HAP-1 (cell line): ENCODE measurements around the gene SERPINA3.
"Not testable (repeated sequence)": the region's sequence is repeated elsewhere in the genome, so short reads cannot be mapped to it uniquely, and the experiment has no call there.

Experiments used
- DNase-seq, 2 experiments: peaks; one replicate each; pipeline ENCODE4 v3.0.0-alpha.2; 2016 to 2020; ENCODE audit warnings: low spot score in 2 of 2
- H3K27me3 ChIP-seq: fragments of 250-450 bp; sonication (Bioruptor Pico); 2 replicates; pipeline ENCODE4 v1.5.1; 2020; ENCODE audit warnings: low read depth, mild to moderate bottlenecking, moderate library complexity
- H3K36me3 ChIP-seq: fragments of 250-450 bp; sonication (Bioruptor Pico); replicated peaks from 2 replicates; pipeline ENCODE4 v1.5.1; 2020; ENCODE audit warnings: mild to moderate bottlenecking
- H3K4me1 ChIP-seq: fragments of 250-450 bp; sonication (Bioruptor Pico); 2 replicates; pipeline ENCODE4 v1.5.1; 2020; ENCODE audit warnings: mild to moderate bottlenecking
- H3K4me3 ChIP-seq: fragments of 250-450 bp; sonication (Bioruptor Pico); 2 replicates; pipeline ENCODE4 v1.5.1; 2020; ENCODE audit warnings: mild to moderate bottlenecking, moderate library complexity
- H3K9me3 ChIP-seq: fragments of 250-450 bp; sonication (Bioruptor Pico); 2 replicates; pipeline ENCODE4 v1.5.1; 2020; ENCODE audit warnings: mild to moderate bottlenecking, moderate library complexity
- in situ Hi-C: fragments of 300-500 bp; cut with MboI; formaldehyde crosslinking; loops from 3 replicates; pipeline ENCODE4 v1.14.3; 2020; ENCODE audit warnings: low sequenced_read_pairs, inconsistent platforms, mixed read lengths

SERPINA3 gene

DNA sequence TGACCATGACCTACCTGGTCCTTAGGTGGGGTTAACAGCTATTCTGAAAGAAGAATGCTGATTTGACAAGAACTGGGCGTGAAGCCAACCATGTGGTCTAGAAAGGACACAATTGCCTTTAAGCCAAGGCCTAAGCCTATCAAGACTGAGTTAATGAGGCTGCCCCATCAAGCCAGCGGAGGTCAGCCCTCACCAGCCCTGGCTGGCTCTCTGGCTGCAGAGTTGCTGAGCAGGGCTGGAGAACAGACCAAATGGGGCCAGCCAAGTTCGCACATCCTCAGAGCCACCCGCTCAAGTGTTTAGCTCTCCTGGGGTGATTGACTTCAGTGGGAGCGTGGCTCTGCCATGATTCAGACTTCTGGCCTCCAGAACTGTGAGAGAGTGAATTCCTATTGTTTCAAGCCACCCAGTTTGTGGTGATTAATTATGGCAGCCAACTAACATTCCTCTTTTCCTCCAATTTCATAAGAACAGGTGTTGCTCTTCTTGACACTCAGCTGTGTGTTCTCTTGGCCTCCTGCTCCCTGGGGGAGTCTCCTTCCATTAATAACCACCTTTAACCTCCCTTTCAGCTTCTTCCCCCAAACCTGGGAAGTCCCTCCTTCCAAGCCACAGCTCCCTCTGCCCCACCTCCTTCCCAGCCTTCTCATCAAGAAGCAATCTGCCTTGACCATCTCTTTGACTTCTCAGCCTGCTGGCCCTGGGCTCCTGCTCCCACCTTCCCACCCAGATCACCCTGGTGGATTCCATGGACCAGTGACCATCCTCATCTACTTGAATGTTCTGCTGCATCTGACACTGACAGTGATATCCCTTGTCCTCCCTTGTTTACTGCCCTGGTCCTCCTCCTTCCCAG is 36.2 kb upstream of the SERPINA3 start:
- DNase-seq = no peak
- in situ Hi-C loops = no loop called here

DNA sequence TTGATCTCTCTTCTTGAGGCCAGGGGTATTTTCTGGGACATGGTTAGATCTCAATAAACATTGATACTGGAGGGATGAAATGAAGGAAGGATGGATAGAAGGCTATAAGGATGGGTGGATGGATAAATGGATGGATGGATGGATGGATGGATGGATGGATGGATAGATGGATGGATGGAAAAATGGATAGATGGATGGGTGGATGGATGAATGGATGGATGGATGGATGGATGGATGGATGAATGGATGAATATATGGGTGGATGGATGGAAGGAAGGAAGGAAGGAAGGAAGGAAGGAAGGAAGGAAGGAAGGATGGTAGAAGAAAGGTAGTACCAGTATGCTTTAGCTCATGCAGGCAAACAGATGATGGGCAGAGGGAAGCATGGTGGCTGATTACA is 34.7 kb upstream of the SERPINA3 start:
- H3K4me1 ChIP-seq, in situ Hi-C loops, H3K27me3 ChIP-seq: not testable (repeated sequence)

More for the DNA sequence above, 36.2 kb upstream of the SERPINA3 start:
- Histone ChIP-seq H3K9me3 (no peaks in the 10 kb centered on the region), H3K4me3 (no peak overlapping the region), H3K4me1 (no peaks in the 10 kb centered on the region), H3K36me3 (no peaks in the 10 kb centered on the region), H3K27me3 (no peaks in the 10 kb centered on the region; the same call in none of the 2 replicates)

DNA sequence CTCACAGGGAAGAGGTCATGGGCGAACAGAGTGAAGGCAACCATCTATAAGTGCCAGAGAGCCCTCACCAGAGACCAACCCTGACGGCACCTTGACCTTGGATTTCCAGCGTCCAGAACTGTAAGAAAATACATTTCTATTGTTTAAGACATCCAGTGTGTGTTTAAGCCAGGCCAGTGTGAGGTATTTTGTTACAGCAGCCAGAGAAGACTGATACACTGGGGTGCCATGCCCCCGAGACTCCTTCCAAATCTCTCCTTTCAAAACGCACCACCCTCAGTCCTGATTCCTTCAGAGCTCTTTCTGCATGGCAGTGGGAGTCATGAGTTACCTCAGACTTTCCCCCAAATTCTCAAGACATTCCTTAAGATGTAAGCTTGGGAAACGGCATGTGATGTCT is 33.5 kb upstream of the SERPINA3 start:
- Histone ChIP-seq H3K9me3 (no peaks in the 10 kb centered on the region), H3K4me1 (no peaks in the 10 kb centered on the region), H3K36me3 (no peaks in the 10 kb centered on the region), H3K4me3 (no peak overlapping the region), H3K27me3 (no peaks in the 10 kb centered on the region; the same call in none of the 2 replicates)
- no peak for DNase-seq
- in situ Hi-C loops = no loop called here

More for the DNA sequence above, 34.7 kb upstream of the SERPINA3 start:
- H3K9me3 ChIP-seq, H3K4me3 ChIP-seq, DNase-seq, H3K36me3 ChIP-seq: not testable (repeated sequence)

DNA sequence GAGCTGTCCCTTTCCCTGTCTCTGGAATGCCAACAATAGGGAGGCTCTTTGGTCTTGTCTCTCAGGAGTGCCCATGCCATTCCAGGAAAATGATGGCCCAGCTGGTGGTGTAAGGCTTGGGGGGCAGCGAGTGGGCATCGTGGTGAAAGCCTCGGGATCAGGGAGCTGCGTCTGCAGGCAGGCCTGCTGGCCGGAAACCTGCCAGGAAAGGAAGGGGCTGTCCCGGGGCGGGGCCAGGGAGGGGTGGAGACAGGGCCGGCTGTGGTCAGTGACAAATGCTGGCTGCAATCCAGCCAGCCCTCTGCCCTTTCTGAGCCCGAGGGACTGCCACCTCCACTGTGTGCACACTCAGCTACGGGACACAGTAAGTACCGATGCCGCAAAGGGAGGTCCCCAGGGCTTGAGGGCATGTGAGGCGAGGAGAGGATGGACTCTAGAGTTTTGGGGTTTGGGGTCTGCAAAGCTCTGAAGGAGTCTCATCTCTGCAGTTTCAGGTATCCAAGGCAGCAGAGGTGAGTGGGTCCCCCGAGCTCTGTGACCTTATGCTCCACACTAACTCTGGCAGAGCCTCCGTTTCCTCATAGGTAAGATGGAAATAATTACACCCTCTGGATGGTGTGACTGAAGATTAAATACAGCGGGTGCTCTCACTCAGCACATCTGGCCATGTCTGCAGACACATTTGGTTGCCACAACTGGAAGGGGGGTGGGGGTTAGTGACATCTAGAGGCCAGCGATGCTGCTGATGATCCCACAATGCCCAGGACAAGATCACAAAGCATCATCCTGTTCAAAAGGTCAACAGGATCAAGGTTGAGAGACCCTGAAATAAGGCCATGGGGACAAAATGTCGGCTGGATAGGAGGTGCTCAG is 30.8 kb upstream of the SERPINA3 start, which contains the start of gene SERPINA5:
TSS of gene SERPINA5 (plus strand) at position 300 of the 873 bp plus-strand sequence. CDS start 5,937 bp downstream, outside the sequence.
- H3K4me3 ChIP-seq = no peak within 1 kb of the TSS
- peak in 1 of 2 experiments; percentile 34 for DNase-seq
- in situ Hi-C loops = no loop called here
- no peaks in the 10 kb centered on the region for H3K36me3 ChIP-seq
- H3K27me3 ChIP-seq = no peaks in the 10 kb centered on the region; the same call in none of the 2 replicates
- no peaks in the 10 kb centered on the region for H3K9me3 ChIP-seq
- no peaks in the 10 kb centered on the region for H3K4me1 ChIP-seq

DNA sequence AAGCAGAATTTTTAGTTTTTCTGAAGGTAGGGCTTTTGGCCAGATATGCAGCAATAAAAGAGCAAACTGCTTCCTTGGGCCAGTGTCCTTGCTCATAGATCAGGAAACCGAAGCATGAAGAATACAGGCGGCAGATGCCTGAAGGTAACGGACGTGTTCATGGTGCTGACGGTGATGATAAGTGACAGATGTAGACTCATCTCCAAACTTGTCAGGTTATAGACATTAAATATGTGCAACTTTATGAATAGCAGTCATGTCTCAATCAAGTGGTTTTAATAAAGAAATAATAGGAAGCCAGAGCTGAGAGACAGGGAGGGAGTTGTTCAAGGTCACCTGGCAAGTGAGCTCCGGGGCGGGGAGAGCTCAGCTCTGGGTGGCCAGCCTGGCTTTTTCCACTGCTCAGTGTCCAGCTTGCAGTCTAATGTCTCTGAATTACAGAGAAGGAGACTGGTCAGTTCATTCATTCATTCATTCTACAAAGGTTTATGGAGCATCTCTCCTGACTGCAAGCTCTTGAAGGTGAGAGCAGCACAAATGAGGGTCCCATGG is 29.9 kb upstream of the SERPINA3 start:
- no peaks in the 10 kb centered on the region for H3K4me1 ChIP-seq
- no peaks in the 10 kb centered on the region; the same call in none of the 2 replicates for H3K27me3 ChIP-seq
- DNase-seq = no peak
- in situ Hi-C loops = no loop called here
- H3K36me3 ChIP-seq = no peaks in the 10 kb centered on the region
- H3K4me3 ChIP-seq = no peak overlapping the region
- H3K9me3 ChIP-seq = no peaks in the 10 kb centered on the region

DNA sequence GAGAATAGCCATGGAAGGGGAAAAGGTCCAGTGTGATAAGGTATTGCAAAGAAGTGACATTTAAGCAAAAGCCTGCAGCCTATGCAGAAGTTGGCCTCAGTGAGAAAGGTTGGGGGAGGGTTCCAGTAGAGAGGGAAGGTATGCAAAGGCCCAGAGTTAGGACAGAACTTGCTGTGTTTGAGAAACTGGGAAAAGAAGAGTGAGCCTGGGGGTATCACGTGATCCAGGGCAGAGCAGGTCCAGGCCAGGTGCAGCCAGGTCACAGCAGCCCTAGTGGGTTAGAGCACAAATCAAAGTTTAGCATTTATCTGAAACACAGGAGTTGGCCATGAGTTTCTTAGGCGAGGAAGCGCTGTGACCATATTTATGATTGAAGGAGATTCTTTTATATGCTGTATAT is 29.3 kb upstream of the SERPINA3 start:
- Histone ChIP-seq H3K36me3 (no peaks in the 10 kb centered on the region), H3K9me3 (no peaks in the 10 kb centered on the region), H3K4me1 (no peaks in the 10 kb centered on the region), H3K4me3 (no peak overlapping the region), H3K27me3 (no peaks in the 10 kb centered on the region; the same call in none of the 2 replicates)
- in situ Hi-C loops = no loop called here
- no peak for DNase-seq

DNA sequence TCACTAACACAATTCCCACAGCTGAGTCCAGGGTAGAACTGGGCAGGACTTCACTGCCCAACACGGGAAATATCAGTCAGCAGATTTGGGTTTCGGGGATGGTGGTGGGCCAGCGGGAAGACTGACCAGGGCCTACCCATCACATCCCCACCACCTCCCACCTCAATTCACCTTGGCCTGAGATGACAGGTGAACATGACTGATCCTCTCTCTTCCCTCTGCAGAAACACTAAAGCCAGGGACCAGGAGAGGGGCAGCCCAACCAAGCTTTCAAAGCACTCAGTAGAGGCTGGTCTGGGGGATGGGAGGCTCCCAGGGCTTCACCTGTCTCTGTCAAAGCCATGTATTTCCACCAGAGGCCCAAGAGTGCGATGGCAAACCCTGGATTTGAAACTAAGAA is 28.6 kb upstream of the SERPINA3 start:
- H3K4me3 ChIP-seq = no peak overlapping the region
- H3K4me1 ChIP-seq = no peaks in the 10 kb centered on the region
- no peak for DNase-seq
- H3K36me3 ChIP-seq = no peaks in the 10 kb centered on the region
- in situ Hi-C loops = no loop called here
- H3K9me3 ChIP-seq = no peaks in the 10 kb centered on the region
- H3K27me3 ChIP-seq = no peaks in the 10 kb centered on the region; the same call in 1 of the 2 replicates

DNA sequence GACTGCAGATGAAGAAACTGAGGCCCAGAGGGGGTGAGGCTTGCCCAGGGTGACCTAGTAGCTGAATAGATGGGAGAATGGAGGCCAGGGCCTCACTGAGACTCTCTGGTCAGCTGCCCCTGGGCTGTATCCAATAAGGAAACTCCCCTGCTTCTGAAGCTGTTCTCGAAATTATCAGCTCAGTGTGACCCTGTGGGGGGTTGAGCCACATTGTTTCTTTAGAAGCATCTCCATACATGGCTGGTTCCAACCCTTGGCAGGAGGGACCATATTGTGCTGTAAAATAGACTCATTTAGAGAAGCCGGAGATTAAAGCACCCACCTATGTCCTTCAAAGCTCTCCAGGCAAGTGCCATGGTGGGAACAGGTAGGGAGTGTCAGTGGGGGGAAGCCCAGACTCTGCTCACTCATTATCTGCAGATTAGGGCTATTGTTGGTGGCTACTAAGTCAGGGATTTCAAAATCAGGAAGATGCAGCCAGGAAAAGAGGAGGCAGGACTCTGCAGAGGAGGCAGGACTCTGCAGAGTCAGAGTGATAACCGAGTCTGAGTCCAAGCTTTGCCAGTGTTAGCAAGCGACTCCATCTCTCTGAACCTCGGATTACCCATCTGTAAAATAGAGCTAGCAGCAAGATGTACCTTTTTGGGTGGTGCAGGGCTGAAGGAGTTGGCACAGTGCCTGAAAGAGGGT is 27.5 kb upstream of the SERPINA3 start:
- H3K4me1 ChIP-seq = no peaks in the 10 kb centered on the region
- H3K27me3 ChIP-seq = no peaks in the 10 kb centered on the region; the same call in 1 of the 2 replicates
- no peaks in the 10 kb centered on the region for H3K9me3 ChIP-seq
- in situ Hi-C loops = no loop called here
- H3K4me3 ChIP-seq = no peak overlapping the region
- H3K36me3 ChIP-seq = no peaks in the 10 kb centered on the region
- DNase-seq = no peak

DNA sequence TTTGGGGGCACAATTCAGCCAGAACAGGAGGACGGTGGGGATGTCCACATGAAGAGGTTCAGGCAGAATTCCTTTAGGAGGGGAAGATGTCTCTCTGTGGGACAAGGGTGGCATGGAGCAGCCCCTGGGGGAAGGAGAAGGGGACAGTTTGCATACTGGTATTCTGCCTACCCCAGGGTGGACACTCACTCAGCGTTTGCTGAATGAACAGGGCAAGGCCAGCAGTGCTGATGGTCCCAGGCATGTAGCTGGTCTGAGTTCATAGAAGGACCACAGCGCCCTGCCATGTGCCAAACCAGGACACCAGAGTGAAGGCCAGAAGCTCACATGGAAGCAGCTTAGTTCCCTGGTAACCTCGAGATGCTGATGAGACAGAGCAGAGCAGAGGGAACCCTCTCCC is 25.6 kb upstream of the SERPINA3 start:
- H3K4me1 ChIP-seq = no peaks in the 10 kb centered on the region
- no peak for DNase-seq
- in situ Hi-C loops = no loop called here
- no peaks in the 10 kb centered on the region for H3K36me3 ChIP-seq
- H3K27me3 ChIP-seq = no peaks in the 10 kb centered on the region
- H3K9me3 ChIP-seq = no peaks in the 10 kb centered on the region
- H3K4me3 ChIP-seq = no peak overlapping the region

DNA sequence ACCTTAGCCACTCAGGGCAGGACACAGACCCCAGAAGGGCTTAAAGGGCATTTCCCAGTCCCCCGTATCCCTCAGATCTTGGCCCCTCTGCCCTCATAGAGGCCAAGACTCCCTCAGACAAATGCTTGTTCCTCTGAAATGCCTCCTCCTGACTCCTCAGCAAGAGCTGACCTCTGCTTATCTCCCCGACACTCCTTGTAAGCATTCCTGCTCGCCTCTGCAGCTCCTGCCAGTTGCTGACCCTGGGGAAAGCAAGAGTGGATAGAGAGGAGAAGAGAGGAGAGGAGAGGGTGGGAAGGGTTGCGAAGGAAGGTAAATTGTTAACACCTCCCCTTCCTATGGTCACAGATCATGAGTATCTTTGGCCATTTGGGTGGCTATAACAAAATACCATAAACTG is 23.9 kb upstream of the SERPINA3 start:
- Histone ChIP-seq H3K4me1 (no peaks in the 10 kb centered on the region), H3K36me3 (no peaks in the 10 kb centered on the region), H3K9me3 (no peaks in the 10 kb centered on the region), H3K27me3 (no peaks in the 10 kb centered on the region), H3K4me3 (no peak overlapping the region)
- in situ Hi-C loops = no loop called here
- DNase-seq = no peak

DNA sequence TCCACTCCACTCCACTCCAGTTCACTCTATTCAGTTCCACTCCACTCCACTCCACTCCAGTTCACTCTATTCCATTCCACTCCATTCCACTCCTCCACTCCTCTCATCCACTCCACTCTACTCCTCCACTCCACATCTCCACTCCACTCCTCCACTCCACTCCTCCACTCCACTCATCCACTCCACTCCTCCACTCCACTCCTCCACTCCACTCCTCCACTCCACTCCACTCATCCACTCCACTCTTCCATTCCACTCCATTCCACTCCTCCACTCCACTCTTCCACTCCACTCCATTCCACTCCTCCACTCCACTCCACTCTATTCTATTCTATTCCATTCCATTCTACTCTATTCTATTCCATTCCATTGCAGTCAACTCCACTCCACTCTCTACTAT is 21.1 kb upstream of the SERPINA3 start:
- in situ Hi-C loops = no loop called here

DNA sequence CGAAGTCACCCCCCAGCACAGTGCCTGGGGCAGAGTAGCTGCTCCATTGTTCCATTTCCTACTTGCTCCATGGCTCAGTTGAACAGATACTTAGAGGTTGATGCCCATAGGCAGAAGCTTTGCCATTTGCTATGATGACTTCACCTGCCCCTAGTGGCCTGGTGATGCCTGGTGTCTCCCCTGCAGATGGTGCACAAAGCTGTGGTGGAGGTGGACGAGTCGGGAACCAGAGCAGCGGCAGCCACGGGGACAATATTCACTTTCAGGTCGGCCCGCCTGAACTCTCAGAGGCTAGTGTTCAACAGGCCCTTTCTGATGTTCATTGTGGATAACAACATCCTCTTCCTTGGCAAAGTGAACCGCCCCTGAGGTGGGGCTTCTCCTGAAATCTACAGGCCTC is 20.3 kb upstream of the SERPINA3 start:
- DNase-seq = no peak
- no peak overlapping the region for H3K4me3 ChIP-seq
- no peaks in the 10 kb centered on the region for H3K9me3 ChIP-seq
- in situ Hi-C loops = no loop called here
- no peaks in the 10 kb centered on the region for H3K36me3 ChIP-seq
- H3K27me3 ChIP-seq = no peaks in the 10 kb centered on the region
- no peaks in the 10 kb centered on the region for H3K4me1 ChIP-seq

More for the DNA sequence above, 21.1 kb upstream of the SERPINA3 start:
- no peak overlapping the region for H3K4me3 ChIP-seq
- no peaks in the 10 kb centered on the region for H3K36me3 ChIP-seq
- DNase-seq = no peak
- no peaks in the 10 kb centered on the region for H3K4me1 ChIP-seq
- H3K9me3 ChIP-seq = no peaks in the 10 kb centered on the region
- no peaks in the 10 kb centered on the region for H3K27me3 ChIP-seq

DNA sequence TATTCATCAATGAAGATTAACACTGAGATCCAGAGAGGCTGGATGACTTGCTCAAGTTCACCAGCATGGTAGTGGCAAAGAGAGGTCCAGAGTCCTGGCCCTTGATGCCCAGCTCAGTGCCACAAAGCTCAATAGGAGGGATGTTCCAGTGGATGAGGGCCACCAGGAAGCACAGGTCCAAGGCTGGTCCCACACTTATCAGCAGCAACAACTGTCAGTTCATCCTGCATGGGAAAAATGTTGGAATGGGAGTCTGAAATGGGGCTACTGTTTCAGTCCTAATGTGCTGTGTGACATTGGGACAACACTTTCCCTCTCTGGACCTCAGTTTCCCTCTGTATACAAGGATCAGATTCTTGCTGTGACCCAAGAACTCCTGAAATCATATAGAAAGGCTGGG is 19.7 kb upstream of the SERPINA3 start:
- Histone ChIP-seq H3K4me1 (no peaks in the 10 kb centered on the region), H3K9me3 (no peaks in the 10 kb centered on the region), H3K27me3 (no peaks in the 10 kb centered on the region), H3K4me3 (no peak overlapping the region), H3K36me3 (no peaks in the 10 kb centered on the region)
- no peak for DNase-seq
- in situ Hi-C loops = no loop called here
